Aorta (tissue), 5 donors: Measurements from ENCODE around the gene GRIK4. TPM values are rescaled to one million over a fixed set of nuclear protein-coding genes. Genes with fewer than 3 reads are reported as not detected.

ENCODE experiments used
- ATAC-seq: fragments of 200-7000 bp; cut with Tn5 transposase; one replicate; pipeline ENCODE4 v1.9.1; 2022; ENCODE audit warnings: moderate library complexity; ENCODE audit not compliant: low FRiP score
- DNase-seq, 2 donors: peaks; one replicate each; pipeline ENCODE4 v3.0.0-alpha.2; 2020
- H3K27ac ChIP-seq, 2 donors: one replicate each; pipeline ENCODE4 v1.5.1; 2013; ENCODE audit warnings: low read length in 2 of 2, mild to moderate bottlenecking in 2 of 2, moderate library complexity in 2 of 2, control low read depth in 1 of 2, inconsistent platforms in 1 of 2, low read depth in 1 of 2
- H3K27me3 ChIP-seq, 2 donors: one replicate each; pipeline ENCODE4 v1.6.1; 2013; ENCODE audit warnings: control low read depth in 1 of 2, low read length in 1 of 2, mild to moderate bottlenecking in 1 of 2, moderate library complexity in 1 of 2; ENCODE audit not compliant: insufficient read depth in 2 of 2, control insufficient read depth in 1 of 2
- H3K36me3 ChIP-seq, 2 donors: one replicate each; pipeline ENCODE4 v1.6.1; 2013; ENCODE audit warnings: control low read depth in 1 of 2, low read length in 1 of 2, mild to moderate bottlenecking in 1 of 2; ENCODE audit not compliant: insufficient read depth in 2 of 2, control insufficient read depth in 1 of 2
- H3K4me1 ChIP-seq, 2 donors: one replicate each; pipeline ENCODE4 v1.6.1; 2013; ENCODE audit warnings: low read length in 2 of 2, control low read depth in 1 of 2, mild to moderate bottlenecking in 1 of 2, moderate library complexity in 1 of 2; ENCODE audit not compliant: insufficient read depth in 2 of 2, control insufficient read depth in 1 of 2
- H3K4me3 ChIP-seq, 2 donors: one replicate each; pipeline ENCODE4 v1.5.1; 2013; ENCODE audit warnings: low read length in 2 of 2, control low read depth in 1 of 2, mild to moderate bottlenecking in 1 of 2
- H3K9me3 ChIP-seq: one replicate; pipeline ENCODE4 v1.6.1; 2013; ENCODE audit warnings: mild to moderate bottlenecking, low read length; ENCODE audit not compliant: control insufficient read depth
- WGBS, 2 donors: extraction: QIAGEN DNeasy Blood & Tissue Kit; methylation state at CpG; one replicate each; pipeline ENCODE4 v1.1.7; 2013; 5-methylcytosine and 5-hydroxymethylcytosine counted together
- intact Hi-C, 2 donors: fragments of 100-400 bp; cut with DNase I; formaldehyde crosslinking; loops; one replicate each; pipeline versions ENCODE4 v1.14.2 to v1.15.0; 2022
- polyA plus RNA-seq, 2 donors: library from polyadenylated mRNA; stranded (reverse); fragments of 200-250 nt; gene quantifications; one replicate each; pipeline ENCODE4 v1.2.3, GENCODE V29; 2013
- total RNA-seq, 2 donors: library from RNA; stranded (reverse); fragmentation: NEBNext Ultra II Directional; extraction: Animal tissue kit (Norgen Biotek cat#: 25700); gene quantifications; one replicate each; pipeline ENCODE4 v1.2.1, GENCODE V29; 2021
- donor health status: healthy with polysubstance abuse.
- donor health status: Bipolar disorder and iron deficiency.
- donor health status: DM: no; HTN: no; CAD: no.
- donor health status: DM: no; HTN: no; CAD: no.
- donor health status: DM: yes; HTN: yes; CAD: no.

GRIK4 gene
- total and polyA plus RNA-seq, 4 donors, result not detected

GRCh38 chr11:120720760-120721159, 209.2 kb downstream of the GRIK4 start:
- Histone ChIP-seq H3K4me3 (no peak overlapping the region), H3K27me3 (peaks cover 0 to 2% of the 10 kb centered on the region in 2 donors), H3K36me3 (no peaks in the 10 kb centered on the region), H3K9me3 (peaks cover 1% of the 10 kb centered on the region), H3K27ac (no peak overlapping the region), H3K4me1 (no peaks in the 10 kb centered on the region)
- intact Hi-C loops, result no loop called here
- no peak for DNase-seq
- no peak for ATAC-seq
- 87 to 93% methylated on average over 1 of the region's 1 CpG for WGBS, 2 donors

- DNase-seq, result no peak
- ATAC-seq, result no peak
- Histone ChIP-seq H3K36me3 (no peaks in the 10 kb centered on the region), H3K27me3 (peaks cover 0 to 2% of the 10 kb centered on the region in 2 donors), H3K4me3 (no peak overlapping the region), H3K27ac (no peak overlapping the region), H3K9me3 (peaks cover 4% of the 10 kb centered on the region), H3K4me1 (no peaks in the 10 kb centered on the region)
- intact Hi-C loops, result no loop called here
- WGBS, 2 donors, result 65 to 70% methylated on average over 6 of the region's 6 CpGs
These were observed 211.0 kb downstream of the GRIK4 start for GRCh38 chr11:120722524-120722923.

- DNase-seq, result no peak
- ATAC-seq, result no peak
- Histone ChIP-seq H3K4me3 (no peak overlapping the region), H3K27ac (no peak overlapping the region), H3K36me3 (no peaks in the 10 kb centered on the region), H3K27me3 (peaks cover 0 to 2% of the 10 kb centered on the region in 2 donors), H3K9me3 (peaks cover 4% of the 10 kb centered on the region), H3K4me1 (no peaks in the 10 kb centered on the region)
- 73 to 81% methylated on average over 4 of the region's 4 CpGs for WGBS, 2 donors
- intact Hi-C loops, result no loop called here
These were observed 212.2 kb downstream of the GRIK4 start for GRCh38 chr11:120723751-120724150.

- no peaks in the 10 kb centered on the region for H3K36me3 ChIP-seq
- H3K4me1 ChIP-seq, result no peaks in the 10 kb centered on the region
- H3K9me3 ChIP-seq, result peaks cover 4% of the 10 kb centered on the region
- intact Hi-C loops, result no loop called here
- no peak overlapping the region for H3K4me3 ChIP-seq
- H3K27me3 ChIP-seq, result peaks cover 0 to 2% of the 10 kb centered on the region in 2 donors
- DNase-seq (no peak), ATAC-seq (no peak)
- no peak overlapping the region for H3K27ac ChIP-seq
These were observed 216.2 kb downstream of the GRIK4 start for GRCh38 chr11:120727752-120728151.

GRCh38 chr11:120735035-120735434, 223.5 kb downstream of the GRIK4 start:
- no peak for ATAC-seq
- intact Hi-C loops, result loop anchor here in 1 of 2 donors (10.0 kb wide), 1 partner anchor 420 kb away; no protein-coding TSS in a partner anchor

GRCh38 chr11:120738516-120739046, 227.0 kb downstream of the GRIK4 start:
- H3K27ac ChIP-seq, result no peak overlapping the region
- no peaks in the 10 kb centered on the region for H3K4me1 ChIP-seq
- H3K27me3 ChIP-seq, result no peaks in the 10 kb centered on the region
- H3K9me3 ChIP-seq, result no peaks in the 10 kb centered on the region
- intact Hi-C loops, result loop anchor here in 1 of 2 donors (10.0 kb wide), 1 partner anchor 416 kb away; no protein-coding TSS in a partner anchor
- H3K4me3 ChIP-seq, result no peak overlapping the region
- ATAC-seq (no peak), DNase-seq (no peak)
- 75 to 77% methylated on average over 10 of the region's 10 CpGs for WGBS, 2 donors
- no peaks in the 10 kb centered on the region for H3K36me3 ChIP-seq

More at GRCh38 chr11:120735035-120735434, 223.5 kb downstream of the GRIK4 start:
- no peaks in the 10 kb centered on the region for H3K9me3 ChIP-seq
- no peak overlapping the region for H3K4me3 ChIP-seq
- no peak overlapping the region for H3K27ac ChIP-seq
- no peak for DNase-seq
- no peaks in the 10 kb centered on the region for H3K27me3 ChIP-seq
- WGBS, 2 donors, result 59 to 73% methylated on average over 4 of the region's 4 CpGs
- H3K36me3 ChIP-seq, result no peaks in the 10 kb centered on the region
- no peaks in the 10 kb centered on the region for H3K4me1 ChIP-seq

- no peaks in the 10 kb centered on the region for H3K9me3 ChIP-seq
- ATAC-seq (no peak), DNase-seq (no peak)
- peaks cover 0 to 2% of the 10 kb centered on the region in 2 donors for H3K27me3 ChIP-seq
- intact Hi-C loops, result loop anchor here in 1 of 2 donors (10.0 kb wide), 1 partner anchor 415 kb away; no protein-coding TSS in a partner anchor
- 63 to 77% methylated on average over 3 of the region's 3 CpGs for WGBS, 2 donors
- no peak overlapping the region for H3K27ac ChIP-seq
- H3K4me3 ChIP-seq, result no peak overlapping the region
- no peaks in the 10 kb centered on the region for H3K4me1 ChIP-seq
- no peaks in the 10 kb centered on the region for H3K36me3 ChIP-seq
These were observed 228.2 kb downstream of the GRIK4 start for GRCh38 chr11:120739780-120740179.

- H3K27me3 ChIP-seq, result peaks cover 0 to 2% of the 10 kb centered on the region in 2 donors
- H3K4me1 ChIP-seq, result no peaks in the 10 kb centered on the region
- H3K4me3 ChIP-seq, result no peak overlapping the region
- H3K9me3 ChIP-seq, result no peaks in the 10 kb centered on the region
- no peaks in the 10 kb centered on the region for H3K36me3 ChIP-seq
- intact Hi-C loops, result no loop called here
- no peak for ATAC-seq
- DNase-seq, result no peak
- 82 to 92% methylated on average over 3 of the region's 3 CpGs for WGBS, 2 donors
- H3K27ac ChIP-seq, result no peak overlapping the region
These were observed 228.8 kb downstream of the GRIK4 start for GRCh38 chr11:120740380-120740779.
